HG03103 (cell line): ENCODE data around the gene NHLRC4.
"Not testable (repeated sequence)": the region's sequence is repeated elsewhere in the genome, so short reads cannot be mapped to it uniquely, and the experiment has no call there.

Experiments used
- ATAC-seq: cut with Tn5 transposase; IDR thresholded peaks from one replicate; pipeline ENCODE4 v1.9.1; 2021; ENCODE audit warnings: low read depth; ENCODE audit not compliant: unreplicated experiment

NHLRC4 gene

DNA sequence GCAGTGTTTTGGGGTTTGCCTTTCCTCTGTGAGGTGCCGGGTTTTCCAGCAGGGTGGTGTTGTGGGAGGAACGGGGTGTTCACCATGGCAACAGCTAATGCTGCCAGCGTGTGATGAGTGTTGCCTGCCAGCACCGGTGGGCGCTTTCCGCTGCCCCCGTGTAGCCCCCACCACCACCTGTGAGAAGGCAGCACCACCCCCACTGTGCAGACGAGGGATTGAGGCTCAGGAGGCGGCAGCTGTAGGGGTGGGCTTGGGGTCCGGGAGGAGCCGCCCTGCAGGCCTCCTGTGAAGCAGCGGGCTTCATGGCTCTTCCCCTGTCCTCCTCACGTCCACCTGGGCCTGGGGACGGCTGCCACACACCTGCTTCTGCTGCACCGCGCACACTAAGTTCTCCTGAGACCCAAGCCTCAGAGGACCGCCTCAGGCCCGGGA lies 28.3 kb downstream of the NHLRC4 start:
- ATAC-seq, result no peak

DNA sequence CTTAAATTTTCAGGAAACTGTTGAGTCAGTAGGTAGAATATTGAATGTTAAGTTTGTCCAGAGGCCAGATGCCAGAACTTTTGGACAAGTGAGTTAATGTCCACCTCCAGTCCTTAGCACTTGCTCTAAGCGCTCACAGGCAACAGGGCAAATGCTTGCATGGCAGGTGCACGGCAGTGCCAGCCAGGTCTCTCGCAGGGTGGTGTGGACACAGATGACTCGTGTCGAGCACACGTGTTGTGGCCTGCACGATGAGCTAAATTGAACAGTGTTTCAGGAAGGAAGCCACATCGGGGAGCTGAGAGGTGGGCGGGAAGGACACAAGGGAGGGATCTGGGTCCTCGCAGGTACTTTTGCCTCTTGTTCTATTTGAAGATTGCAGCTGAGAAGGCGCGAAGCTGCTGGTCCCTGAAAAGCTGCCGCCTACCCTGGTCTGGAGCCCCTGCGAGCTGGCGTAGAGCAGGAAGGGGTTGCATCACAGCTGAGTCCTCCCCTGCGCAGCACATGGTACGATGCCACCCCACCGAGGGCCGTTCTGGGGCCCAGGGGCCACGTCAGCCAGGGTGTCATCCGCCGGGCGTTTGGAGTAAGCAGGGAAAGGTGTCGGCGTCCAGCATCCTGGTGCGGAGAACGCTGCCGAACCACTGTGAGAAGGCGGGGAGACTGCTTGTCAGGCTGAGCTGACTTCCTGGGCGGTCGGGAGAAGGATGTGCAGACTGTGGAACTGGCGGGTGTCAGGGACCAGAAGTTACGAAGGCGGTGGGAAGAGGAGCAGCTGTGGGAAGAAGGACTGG lies 29.3 kb downstream of the NHLRC4 start:
- ATAC-seq, result no peak

DNA sequence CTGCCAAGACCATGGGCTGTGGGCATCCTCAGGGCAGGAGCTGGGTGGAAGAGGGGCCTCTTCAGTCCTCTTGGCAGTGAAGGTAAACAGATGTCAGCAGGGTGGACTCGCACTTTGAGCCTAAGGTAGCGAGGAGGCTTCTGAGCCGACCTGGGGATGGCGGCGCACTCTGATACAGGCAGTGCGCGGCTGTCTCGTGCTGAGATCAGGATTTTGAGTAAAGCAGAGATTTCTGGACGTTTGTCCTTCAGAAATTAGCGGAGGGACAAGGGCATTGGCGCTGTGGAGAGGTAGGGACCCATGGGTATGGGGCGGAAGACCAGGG lies 29.9 kb downstream of the NHLRC4 start:
- ATAC-seq, result no peak

GRCh38 chr16:597655-598054 lies 30.9 kb downstream of the NHLRC4 start:
- not testable (repeated sequence) for ATAC-seq

DNA sequence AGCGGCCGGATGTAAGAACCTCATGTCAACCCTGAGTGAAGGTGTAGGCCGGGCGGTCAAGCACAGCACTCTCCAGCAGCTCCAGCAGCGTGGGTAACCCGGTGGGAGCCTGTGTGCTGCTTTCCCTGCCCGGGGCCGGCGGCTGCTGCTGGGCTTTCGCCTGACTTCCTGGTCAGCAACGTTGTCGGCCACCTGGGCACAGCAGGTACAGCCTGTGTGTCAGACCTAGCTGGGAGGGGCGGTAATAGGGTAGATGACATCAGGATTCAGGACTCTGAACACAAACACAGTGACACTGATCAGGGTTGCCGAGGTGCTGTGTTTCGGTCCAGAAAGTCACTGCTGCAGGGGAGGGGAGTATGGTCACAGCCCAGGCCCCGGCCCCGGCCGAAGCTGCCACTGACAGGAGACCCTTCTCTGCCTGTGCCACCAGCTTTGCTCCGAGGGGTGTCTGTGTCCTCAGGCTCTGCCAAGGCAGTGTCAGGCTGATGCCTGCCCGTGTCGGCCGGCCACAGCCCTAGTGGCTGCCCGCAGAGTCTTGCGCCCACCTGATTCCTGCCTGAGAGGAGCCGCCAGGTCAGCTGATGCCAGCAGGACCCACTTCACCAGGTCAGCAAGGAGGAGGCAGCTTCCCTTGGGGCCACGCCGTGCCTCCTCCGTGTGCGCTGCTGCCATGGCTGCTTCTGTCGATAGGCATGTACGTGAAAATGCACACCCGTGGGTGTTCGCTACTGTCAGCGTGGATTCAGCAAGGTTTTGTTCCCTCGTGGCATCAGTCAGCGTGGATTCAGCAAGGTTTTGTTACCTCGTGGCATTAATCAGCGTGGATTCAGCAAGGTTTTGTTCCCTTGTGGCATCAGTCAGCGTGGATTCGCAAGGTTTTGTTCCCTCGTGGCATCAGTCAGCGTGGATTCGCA lies 32.3 kb downstream of the NHLRC4 start:
- no peak for ATAC-seq

DNA sequence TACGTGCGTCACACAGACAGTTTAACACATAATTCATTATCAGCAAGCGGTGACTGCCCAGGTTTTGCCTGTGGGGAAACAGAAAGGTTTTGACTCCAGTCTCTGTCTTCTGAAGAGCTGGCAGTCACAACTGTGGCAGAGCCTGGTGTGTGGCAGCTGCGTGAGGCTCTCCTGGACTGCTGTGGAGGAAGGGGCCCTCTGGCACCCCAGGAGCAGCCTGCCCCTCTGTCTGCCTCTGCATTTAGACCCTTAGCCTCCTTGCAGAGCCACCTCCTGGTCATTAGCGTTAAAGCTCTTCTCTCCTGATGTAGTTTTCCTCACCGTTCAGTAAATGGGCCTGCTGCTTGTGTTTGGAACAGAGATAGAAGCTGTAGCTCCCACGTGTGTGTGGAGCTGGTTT lies 34.0 kb downstream of the NHLRC4 start:
- ATAC-seq, result no peak

DNA sequence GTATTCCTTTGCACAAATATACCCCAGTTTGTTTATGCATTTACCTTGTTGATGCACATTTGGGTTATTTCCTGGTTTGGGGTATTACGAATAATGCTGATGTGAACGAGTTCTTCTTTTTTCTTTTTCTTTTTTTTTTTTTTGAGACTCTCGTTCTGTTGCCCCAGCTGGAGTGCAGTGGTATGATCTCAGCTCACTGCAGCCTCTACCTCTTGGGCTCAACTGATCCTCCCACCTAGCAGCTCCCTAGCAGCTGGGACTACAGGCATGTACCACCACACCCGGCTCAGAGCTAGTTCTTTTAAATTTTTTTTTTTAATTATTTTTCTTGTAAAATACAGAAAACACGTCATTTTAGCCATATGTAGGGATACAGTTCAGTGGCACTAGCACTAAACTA lies 37.1 kb downstream of the NHLRC4 start:
- no peak for ATAC-seq

- ATAC-seq, result no peak
Measured at GRCh38 chr16:606656-607307, 40.0 kb downstream of the NHLRC4 start.

- ATAC-seq, result no peak
Measured at GRCh38 chr16:608019-608418, 41.2 kb downstream of the NHLRC4 start.

DNA sequence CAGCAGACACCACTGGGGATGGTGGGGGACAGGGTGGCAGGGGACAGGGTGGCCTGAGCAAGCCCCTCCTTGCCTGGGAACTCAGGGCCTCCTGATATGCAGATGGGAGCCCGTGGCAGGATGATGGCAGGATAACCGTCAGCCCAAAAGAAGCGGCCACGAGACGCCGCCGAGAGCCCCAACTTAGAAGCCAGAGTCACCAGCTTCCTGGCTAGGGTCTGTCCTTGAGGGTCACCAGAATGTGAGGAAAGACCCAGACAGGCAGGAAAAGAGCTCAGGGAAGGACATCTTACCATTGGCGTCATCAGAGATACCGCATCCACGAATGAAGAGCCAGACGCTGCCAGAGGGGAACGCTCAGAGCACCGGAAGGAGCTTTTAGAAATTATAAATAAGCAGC lies 42.5 kb downstream of the NHLRC4 start:
- ATAC-seq, result no peak

GRCh38 chr16:609984-610383 lies 43.2 kb downstream of the NHLRC4 start:
- no peak for ATAC-seq

DNA sequence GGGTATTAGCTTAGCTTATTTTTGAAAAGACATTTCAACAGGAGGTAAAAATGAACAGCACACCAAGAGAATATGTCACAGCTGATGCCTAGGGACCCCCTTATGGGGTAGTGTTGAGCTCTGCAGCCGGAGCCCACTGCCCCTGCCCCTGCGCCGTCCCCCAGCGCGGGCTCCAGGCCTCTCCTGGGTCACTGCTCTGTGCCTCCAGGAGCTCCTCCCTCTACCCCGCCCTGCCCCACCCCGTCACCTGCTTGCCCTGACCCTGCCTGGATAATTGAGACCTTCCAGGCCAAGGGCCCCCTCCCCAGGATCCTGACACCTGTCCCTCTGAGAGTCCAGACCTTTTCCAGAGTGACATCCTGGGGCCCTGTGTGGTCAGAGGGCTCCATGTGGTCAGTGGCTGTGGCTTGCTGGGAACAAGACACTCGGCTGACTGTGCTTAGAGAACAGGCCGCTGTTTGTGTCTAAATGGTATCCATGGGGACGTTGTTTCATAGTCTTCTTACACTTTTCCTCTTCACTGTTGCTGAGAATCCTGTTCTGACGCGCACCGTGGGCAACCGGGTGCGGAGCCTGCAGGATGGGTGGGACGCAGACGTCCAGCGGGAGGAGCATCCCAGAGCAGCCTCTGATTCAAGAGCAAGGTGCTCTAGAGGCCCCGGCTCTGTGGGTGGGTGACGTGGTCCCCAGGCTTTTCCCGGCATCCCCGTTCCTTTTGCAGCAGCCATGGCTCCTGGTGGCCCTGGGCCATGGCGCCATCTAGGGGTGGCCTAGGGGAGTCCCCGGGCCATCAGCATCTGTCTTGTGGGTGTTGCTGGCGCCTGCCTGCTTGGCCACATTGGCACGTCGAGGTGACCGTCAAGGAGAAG lies 43.9 kb downstream of the NHLRC4 start:
- no peak for ATAC-seq

- ATAC-seq, result no peak
Measured at GRCh38 chr16:615122-615521, 48.3 kb downstream of the NHLRC4 start.

DNA sequence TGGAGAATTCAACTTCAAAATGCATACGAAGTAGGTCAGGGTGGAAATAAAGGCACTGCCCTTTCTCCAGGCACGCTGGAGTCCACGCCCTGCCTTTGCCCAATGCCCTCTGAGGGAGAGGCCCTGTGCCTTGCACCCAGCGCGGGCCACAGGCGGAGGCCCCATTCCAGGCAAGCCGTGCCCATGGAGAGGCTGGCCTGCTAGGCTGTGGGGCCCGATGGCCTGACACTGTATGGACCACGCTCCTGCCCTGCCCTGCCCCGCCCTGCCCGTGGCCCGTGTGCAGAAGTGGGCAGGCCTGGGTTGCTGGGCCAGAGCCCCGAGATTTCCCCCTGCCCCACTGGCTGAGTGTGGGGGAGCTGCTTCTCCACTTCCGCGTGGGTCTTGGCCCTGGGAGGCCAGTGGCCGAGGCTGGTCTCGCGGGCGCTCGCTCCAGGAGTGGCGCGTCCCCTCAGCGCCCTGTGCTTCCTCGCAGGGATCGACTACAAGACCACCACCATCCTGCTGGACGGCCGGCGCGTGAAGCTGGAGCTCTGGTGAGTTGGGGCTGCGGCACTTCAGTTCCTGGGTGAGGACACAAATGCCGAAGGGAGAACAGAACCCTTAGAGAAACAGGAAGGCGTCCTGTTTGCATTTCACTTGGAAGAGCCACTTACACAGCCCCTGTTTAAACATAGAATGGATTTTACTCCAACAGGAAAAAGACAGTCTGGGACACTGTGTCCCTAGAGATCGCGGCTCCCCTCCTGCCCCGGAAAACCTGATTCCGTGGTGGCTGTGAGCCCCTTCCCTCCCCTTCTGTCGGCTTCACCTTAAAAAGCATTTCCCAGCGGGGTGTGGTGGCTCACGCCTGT lies 50.2 kb downstream of the NHLRC4 start:
- no peak for ATAC-seq

- ATAC-seq, result no peak
Measured at GRCh38 chr16:617855-618254, 51.0 kb downstream of the NHLRC4 start.
